GM19240 (cell line): ENCODE results near the gene TMEM92.
"Not testable (repeated sequence)": the region's sequence is repeated elsewhere in the genome, so short reads cannot be mapped to it uniquely, and the experiment has no call there.

Source experiments
- DNase-seq: peaks from one replicate; pipeline ENCODE4 v3.0.0; 2011; ENCODE audit warnings: low spot score; ENCODE audit not compliant: insufficient read length

The TMEM92 gene

GRCh38 chr17:50299776-50300175, 25.5 kb downstream of the TMEM92 start:
- no peak for DNase-seq

GRCh38 chr17:50300824-50301223, 26.6 kb downstream of the TMEM92 start:
- not testable (repeated sequence) for DNase-seq

GRCh38 chr17:50301891-50302584, 27.8 kb downstream of the TMEM92 start:
- no peak for DNase-seq

DNA sequence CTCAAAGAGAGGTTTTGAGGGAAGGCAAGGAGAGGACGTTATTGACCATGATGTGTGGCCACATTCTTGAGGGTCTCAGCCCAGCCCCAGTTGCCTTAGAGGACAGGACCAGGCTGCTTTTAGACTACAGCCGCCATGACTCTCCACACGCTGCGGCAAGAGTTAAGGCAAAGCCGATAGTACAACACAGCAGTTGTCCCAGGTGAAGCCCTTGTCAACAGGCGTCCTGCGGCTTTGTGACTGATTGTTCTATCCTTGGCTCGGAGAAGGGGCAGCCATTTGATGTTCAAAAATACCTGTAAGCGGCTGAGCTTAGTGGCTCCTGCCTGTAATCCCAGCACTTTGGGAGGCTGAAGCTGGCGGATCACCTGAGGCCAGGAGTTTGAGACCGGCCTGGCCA, 28.8 kb downstream of the TMEM92 start:
- no peak for DNase-seq

DNA sequence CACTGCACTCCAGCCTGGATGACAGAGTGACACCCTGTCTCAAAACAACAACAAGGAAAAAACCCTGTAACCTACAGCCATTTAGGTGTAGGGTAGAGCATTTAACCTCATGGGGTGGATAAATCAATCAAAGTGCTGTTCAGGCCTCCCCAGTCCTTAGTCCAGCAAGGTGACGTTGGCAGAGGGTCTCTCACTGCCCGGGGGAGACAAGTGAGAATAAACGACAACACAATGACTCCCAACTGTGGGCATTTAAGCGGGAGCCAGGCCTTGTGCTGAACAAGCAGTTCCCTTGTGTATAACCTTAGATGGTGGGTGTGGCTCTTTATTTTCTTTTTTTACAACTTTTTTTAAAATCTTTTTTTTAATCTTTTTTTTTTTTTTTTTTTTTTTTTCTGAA, 29.3 kb downstream of the TMEM92 start:
- DNase-seq, result no peak

GRCh38 chr17:50304781-50305404, 30.6 kb downstream of the TMEM92 start:
- DNase-seq, result no peak

- no peak for DNase-seq
These were observed 33.4 kb downstream of the TMEM92 start for GRCh38 chr17:50307654-50308053.

- DNase-seq, result no peak
These were observed 34.4 kb downstream of the TMEM92 start for GRCh38 chr17:50308666-50309065.

DNA sequence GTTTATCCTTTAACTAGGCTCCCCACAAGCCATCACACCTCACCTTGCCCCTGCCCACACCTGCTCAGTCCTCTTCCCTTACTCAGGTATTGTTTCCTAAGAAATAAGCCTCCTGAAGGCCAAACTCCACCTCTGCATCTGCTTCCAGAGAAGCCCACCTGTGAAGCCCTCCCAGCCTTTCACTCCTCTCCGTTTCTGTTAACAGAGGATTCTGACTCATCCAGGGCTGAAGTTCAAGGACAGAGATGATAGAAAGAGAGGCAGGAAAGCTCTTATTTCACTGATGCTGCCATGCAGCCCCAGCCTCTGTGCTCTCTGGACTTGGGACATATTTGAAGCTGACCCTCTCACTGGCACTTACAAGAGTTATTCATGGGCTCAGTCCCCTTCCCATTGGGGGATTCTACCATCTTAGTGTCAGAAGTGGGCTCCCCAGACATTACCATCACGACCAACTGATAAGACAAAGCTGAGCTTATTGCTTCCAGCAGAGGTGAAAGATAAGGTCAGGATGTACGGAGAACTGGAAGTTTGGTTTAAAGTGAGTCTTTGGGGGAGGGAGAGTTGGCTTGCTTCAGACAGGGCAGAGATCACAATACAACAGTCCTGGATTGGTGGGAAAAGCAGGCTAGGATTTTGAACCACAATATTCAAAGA, 36.3 kb downstream of the TMEM92 start:
- no peak for DNase-seq

DNA sequence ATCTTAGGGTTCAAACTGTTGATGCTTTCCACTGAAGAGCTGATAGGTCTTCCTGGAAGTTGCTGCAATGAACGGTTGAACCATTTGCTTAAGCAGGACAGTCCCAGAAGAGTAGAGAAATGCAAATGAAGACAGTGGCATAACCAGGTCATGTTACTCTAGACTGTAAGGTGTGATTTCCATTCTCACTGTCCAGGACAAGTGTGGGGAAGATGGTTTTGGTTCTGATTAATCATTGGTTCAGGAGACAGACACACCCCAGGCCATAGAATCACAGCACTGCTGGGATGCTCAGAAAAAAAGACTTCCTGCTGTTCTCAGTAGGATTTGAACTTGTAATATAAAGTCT, 36.8 kb downstream of the TMEM92 start:
- no peak for DNase-seq

GRCh38 chr17:50311483-50311882, 37.2 kb downstream of the TMEM92 start:
- no peak for DNase-seq

GRCh38 chr17:50312308-50312707, 38.0 kb downstream of the TMEM92 start:
- DNase-seq, result no peak

DNA sequence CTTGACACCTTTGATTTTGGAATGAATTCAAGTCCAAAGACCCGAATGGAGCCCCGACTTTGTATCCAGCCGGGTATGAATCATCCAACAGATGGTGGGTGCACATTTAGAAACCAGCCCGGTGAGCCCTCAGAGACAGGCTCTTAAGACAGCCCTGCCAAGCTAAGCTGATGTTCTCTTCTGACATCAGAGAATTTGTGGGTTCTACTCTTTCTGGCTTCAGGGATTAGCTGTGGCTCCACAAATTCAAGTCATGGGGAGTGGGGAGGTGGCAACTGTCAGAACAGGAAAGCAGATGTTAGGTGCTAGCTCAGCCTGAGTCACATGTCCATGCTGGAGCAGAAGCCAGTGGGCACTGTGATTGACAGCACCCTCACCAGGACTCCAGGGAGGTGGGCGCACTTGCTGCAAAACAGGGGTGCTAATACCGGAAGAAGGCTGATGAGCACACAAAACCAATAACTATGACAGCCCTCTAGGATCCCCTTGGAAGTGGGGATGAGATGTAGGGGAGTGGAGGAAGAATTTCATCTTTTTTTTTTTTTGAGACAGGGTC, 40.3 kb downstream of the TMEM92 start:
- DNase-seq, result no peak

DNA sequence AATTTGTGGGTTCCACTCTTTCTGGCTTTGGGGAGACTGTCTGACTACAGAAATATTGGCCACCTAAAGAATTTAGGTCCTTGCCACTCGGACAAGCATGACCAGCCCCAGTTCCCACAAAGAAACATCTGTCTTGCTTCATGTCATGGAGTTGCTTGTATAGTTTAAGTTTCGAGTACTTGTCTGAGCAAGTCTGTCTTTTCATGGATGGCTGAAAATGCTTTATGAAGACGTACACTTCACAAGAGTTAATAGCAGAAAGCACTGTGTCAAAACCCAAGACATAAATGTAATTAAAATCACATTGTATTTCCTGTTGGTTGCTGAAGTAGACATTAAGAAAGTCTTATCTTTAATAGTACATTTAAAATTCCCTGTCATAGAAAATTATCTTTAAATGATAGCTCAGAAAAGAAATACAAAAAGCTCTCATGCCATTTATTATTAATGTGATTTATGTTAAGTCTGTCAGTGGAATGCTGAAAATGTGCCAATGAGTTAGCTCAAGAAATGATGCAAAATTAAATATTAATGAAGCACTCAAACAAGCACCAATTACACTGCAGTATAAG, 41.8 kb downstream of the TMEM92 start:
- DNase-seq, result no peak

GRCh38 chr17:50316660-50317059, 42.4 kb downstream of the TMEM92 start:
- DNase-seq, result not testable (repeated sequence)

GRCh38 chr17:50317121-50317520, 42.9 kb downstream of the TMEM92 start:
- DNase-seq, result no peak

GRCh38 chr17:50318501-50319285, 44.4 kb downstream of the TMEM92 start:
- DNase-seq, result no peak

- no peak for DNase-seq
These were observed 45.2 kb downstream of the TMEM92 start for GRCh38 chr17:50319306-50320004.

DNA sequence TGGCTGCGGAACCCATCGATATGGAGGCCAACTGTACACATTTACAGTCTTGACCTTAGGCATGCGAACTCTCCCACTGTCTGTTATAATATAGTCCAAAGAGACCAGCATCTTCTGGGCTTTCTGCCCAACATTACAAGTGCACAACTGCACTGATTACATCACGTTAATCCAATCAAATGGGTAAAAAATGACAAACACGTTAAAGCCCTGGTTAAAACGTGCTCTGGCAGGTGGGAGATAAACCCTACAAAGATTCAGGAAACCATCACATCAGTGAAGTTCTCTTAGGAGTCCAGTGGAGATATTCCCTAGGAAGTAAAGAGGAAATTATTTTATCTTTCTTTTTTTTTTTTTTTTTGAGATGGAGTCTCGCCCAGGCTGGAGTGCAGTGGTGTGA, 48.0 kb downstream of the TMEM92 start:
- DNase-seq, result no peak

DNA sequence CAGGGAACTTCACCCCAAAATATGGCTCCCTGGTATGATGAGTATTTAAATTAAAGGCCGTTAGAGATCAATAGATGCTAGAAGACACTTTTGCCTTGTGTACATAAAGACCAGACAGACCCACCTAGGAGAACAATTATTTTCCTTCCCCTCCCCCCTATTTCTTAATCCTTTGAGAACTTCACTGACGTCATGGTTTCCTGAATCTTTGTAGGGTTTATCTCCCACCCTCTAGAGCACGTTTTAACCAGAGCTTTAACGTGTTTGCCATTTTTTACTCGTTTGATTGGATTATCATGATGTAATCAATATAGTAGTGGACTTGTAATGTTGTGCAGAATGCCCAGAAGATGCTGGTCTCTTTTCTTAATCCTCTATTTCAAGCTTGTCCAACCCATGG, 48.8 kb downstream of the TMEM92 start:
- DNase-seq, result no peak

GRCh38 chr17:50325906-50326305, 51.6 kb downstream of the TMEM92 start:
- no peak for DNase-seq
